ENCODE measurements around the gene RNF144B.
A peak's percentile ranks its signal among the peaks of the same experiment; 100 is the strongest.
"Not testable (repeated sequence)": the region's sequence is repeated elsewhere in the genome, so short reads cannot be mapped to it uniquely, and the experiment has no call there.

The RNF144B gene

GRCh38 chr6:18392346-18392877, 5.3 kb downstream of the RNF144B start:
- Histone ChIP-seq H3K27me3 (ENCODE audit: control insufficient read depth, insufficient read depth, low read length) (no peaks in the 10 kb centered on the region), H3K9me3 (ENCODE audit: control insufficient read depth, insufficient read depth, low read length) (no peaks in the 10 kb centered on the region), H3K36me3 (ENCODE audit: control insufficient read depth, insufficient read depth, low read length) (no peaks in the 10 kb centered on the region), H3K27ac (ENCODE audit: low read depth, low read length) (no peak overlapping the region), H3K4me3 (ENCODE audit: low read depth, low read length) (no peak overlapping the region), H3K9ac (ENCODE audit: low read depth, low read length) (no peak overlapping the region), H3K4me1 (ENCODE audit: control insufficient read depth, insufficient read depth, low read length) (peaks cover 55% of the 10 kb centered on the region)

- no peaks in the 10 kb centered on the region for H3K36me3 ChIP-seq (ENCODE audit: control insufficient read depth, insufficient read depth, low read length)
- no peak overlapping the region for H3K27ac ChIP-seq (ENCODE audit: low read depth, low read length)
- no peak overlapping the region for H3K9ac ChIP-seq (ENCODE audit: low read depth, low read length)
- H3K9me3 ChIP-seq (ENCODE audit: control insufficient read depth, insufficient read depth, low read length): no peaks in the 10 kb centered on the region
- no peaks in the 10 kb centered on the region for H3K27me3 ChIP-seq (ENCODE audit: control insufficient read depth, insufficient read depth, low read length)
- H3K4me3 ChIP-seq (ENCODE audit: low read depth, low read length): no peak overlapping the region
- peaks cover 45% of the 10 kb centered on the region for H3K4me1 ChIP-seq (ENCODE audit: control insufficient read depth, insufficient read depth, low read length)
These were observed 6.5 kb downstream of the RNF144B start for GRCh38 chr6:18393698-18394097.

GRCh38 chr6:18395177-18395855, 8.2 kb downstream of the RNF144B start:
- Histone ChIP-seq H3K4me3 (ENCODE audit: low read depth, low read length) (peak overlapping the region; percentile 14; the same call in 1 of the 2 replicates), H3K27ac (ENCODE audit: low read depth, low read length) (peak overlapping the region; percentile 87), H3K4me1 (ENCODE audit: control insufficient read depth, insufficient read depth, low read length) (peaks cover 29% of the 10 kb centered on the region), H3K36me3 (ENCODE audit: control insufficient read depth, insufficient read depth, low read length) (no peaks in the 10 kb centered on the region), H3K27me3 (ENCODE audit: control insufficient read depth, insufficient read depth, low read length) (no peaks in the 10 kb centered on the region), H3K9me3 (ENCODE audit: control insufficient read depth, insufficient read depth, low read length) (no peaks in the 10 kb centered on the region), H3K9ac (ENCODE audit: low read depth, low read length) (no peak overlapping the region)

- H3K9me3 ChIP-seq (ENCODE audit: control insufficient read depth, insufficient read depth, low read length): no peaks in the 10 kb centered on the region
- H3K4me3 ChIP-seq (ENCODE audit: low read depth, low read length): peak overlapping the region; percentile 14; the same call in 1 of the 2 replicates
- peaks cover 30% of the 10 kb centered on the region for H3K4me1 ChIP-seq (ENCODE audit: control insufficient read depth, insufficient read depth, low read length)
- peak overlapping the region; percentile 87 for H3K27ac ChIP-seq (ENCODE audit: low read depth, low read length)
- no peak overlapping the region for H3K9ac ChIP-seq (ENCODE audit: low read depth, low read length)
- no peaks in the 10 kb centered on the region for H3K27me3 ChIP-seq (ENCODE audit: control insufficient read depth, insufficient read depth, low read length)
- H3K36me3 ChIP-seq (ENCODE audit: control insufficient read depth, insufficient read depth, low read length): no peaks in the 10 kb centered on the region
These were observed 8.7 kb downstream of the RNF144B start for GRCh38 chr6:18395856-18396197.

- H3K4me3 ChIP-seq (ENCODE audit: low read depth, low read length): no peak overlapping the region
- no peaks in the 10 kb centered on the region for H3K27me3 ChIP-seq (ENCODE audit: control insufficient read depth, insufficient read depth, low read length)
- H3K36me3 ChIP-seq (ENCODE audit: control insufficient read depth, insufficient read depth, low read length): no peaks in the 10 kb centered on the region
- H3K4me1 ChIP-seq (ENCODE audit: control insufficient read depth, insufficient read depth, low read length): peaks cover 35% of the 10 kb centered on the region
- H3K9ac ChIP-seq (ENCODE audit: low read depth, low read length): no peak overlapping the region
- no peaks in the 10 kb centered on the region for H3K9me3 ChIP-seq (ENCODE audit: control insufficient read depth, insufficient read depth, low read length)
- H3K27ac ChIP-seq (ENCODE audit: low read depth, low read length): no peak overlapping the region
These were observed 10.6 kb downstream of the RNF144B start for GRCh38 chr6:18397701-18398100.

- not testable (repeated sequence) for H3K36me3 ChIP-seq (ENCODE audit: control insufficient read depth, insufficient read depth, low read length); H3K27ac ChIP-seq (ENCODE audit: low read depth, low read length); H3K9ac ChIP-seq (ENCODE audit: low read depth, low read length); H3K9me3 ChIP-seq (ENCODE audit: control insufficient read depth, insufficient read depth, low read length); H3K4me3 ChIP-seq (ENCODE audit: low read depth, low read length); H3K27me3 ChIP-seq (ENCODE audit: control insufficient read depth, insufficient read depth, low read length)
- H3K4me1 ChIP-seq (ENCODE audit: control insufficient read depth, insufficient read depth, low read length): peaks cover 35% of the 10 kb centered on the region
These were observed 11.1 kb downstream of the RNF144B start for GRCh38 chr6:18398225-18398624.

GRCh38 chr6:18400831-18401446, 13.8 kb downstream of the RNF144B start:
- peaks cover 19% of the 10 kb centered on the region for H3K4me1 ChIP-seq (ENCODE audit: control insufficient read depth, insufficient read depth, low read length)
- no peaks in the 10 kb centered on the region for H3K36me3 ChIP-seq (ENCODE audit: control insufficient read depth, insufficient read depth, low read length)
- no peak overlapping the region for H3K9ac ChIP-seq (ENCODE audit: low read depth, low read length)
- H3K4me3 ChIP-seq (ENCODE audit: low read depth, low read length): no peak overlapping the region
- H3K27ac ChIP-seq (ENCODE audit: low read depth, low read length): peak overlapping the region; percentile 67
- H3K27me3 ChIP-seq (ENCODE audit: control insufficient read depth, insufficient read depth, low read length): no peaks in the 10 kb centered on the region
- H3K9me3 ChIP-seq (ENCODE audit: control insufficient read depth, insufficient read depth, low read length): no peaks in the 10 kb centered on the region

GRCh38 chr6:18404965-18405364, 17.8 kb downstream of the RNF144B start:
- H3K9ac ChIP-seq (ENCODE audit: low read depth, low read length); H3K9me3 ChIP-seq (ENCODE audit: control insufficient read depth, insufficient read depth, low read length); H3K27ac ChIP-seq (ENCODE audit: low read depth, low read length); H3K4me3 ChIP-seq (ENCODE audit: low read depth, low read length); H3K4me1 ChIP-seq (ENCODE audit: control insufficient read depth, insufficient read depth, low read length); H3K27me3 ChIP-seq (ENCODE audit: control insufficient read depth, insufficient read depth, low read length); H3K36me3 ChIP-seq (ENCODE audit: control insufficient read depth, insufficient read depth, low read length): not testable (repeated sequence)

- H3K27ac ChIP-seq (ENCODE audit: low read depth, low read length): no peak overlapping the region
- no peaks in the 10 kb centered on the region for H3K9me3 ChIP-seq (ENCODE audit: control insufficient read depth, insufficient read depth, low read length)
- no peak overlapping the region for H3K9ac ChIP-seq (ENCODE audit: low read depth, low read length)
- H3K4me1 ChIP-seq (ENCODE audit: control insufficient read depth, insufficient read depth, low read length): peaks cover 7% of the 10 kb centered on the region
- H3K27me3 ChIP-seq (ENCODE audit: control insufficient read depth, insufficient read depth, low read length): no peaks in the 10 kb centered on the region
- no peaks in the 10 kb centered on the region for H3K36me3 ChIP-seq (ENCODE audit: control insufficient read depth, insufficient read depth, low read length)
- H3K4me3 ChIP-seq (ENCODE audit: low read depth, low read length): no peak overlapping the region
These were observed 18.5 kb downstream of the RNF144B start for GRCh38 chr6:18405477-18406293.

- Histone ChIP-seq H3K9me3 (ENCODE audit: control insufficient read depth, insufficient read depth, low read length) (no peaks in the 10 kb centered on the region), H3K36me3 (ENCODE audit: control insufficient read depth, insufficient read depth, low read length) (no peaks in the 10 kb centered on the region), H3K27me3 (ENCODE audit: control insufficient read depth, insufficient read depth, low read length) (no peaks in the 10 kb centered on the region), H3K4me1 (ENCODE audit: control insufficient read depth, insufficient read depth, low read length) (no peaks in the 10 kb centered on the region), H3K9ac (ENCODE audit: low read depth, low read length) (no peak overlapping the region), H3K27ac (ENCODE audit: low read depth, low read length) (no peak overlapping the region), H3K4me3 (ENCODE audit: low read depth, low read length) (no peak overlapping the region)
These were observed 20.0 kb downstream of the RNF144B start for GRCh38 chr6:18406955-18407749.
